Thyroid gland (tissue), 4 donors: ENCODE results near the gene FHOD3. TPM values are rescaled to one million over a fixed set of nuclear protein-coding genes. Genes with fewer than 3 reads are reported as not detected.

ENCODE experiments used
- DNase-seq, 2 donors: peaks; one replicate each; pipeline ENCODE4 v3.0.0-alpha.2; 2019
- H3K27ac ChIP-seq, 3 donors: fragments of 200-600 bp; sonication (generic); 1 replicate in 2 of 3; 2 replicates in 1 of 3; pipeline ENCODE4 v1.5.1; 2016 to 2019; ENCODE audit warnings: mild to moderate bottlenecking in 1 of 3, moderate library complexity in 1 of 3
- H3K27me3 ChIP-seq: fragments of 200-600 bp; sonication (generic); one replicate; pipeline ENCODE4 v1.5.1; 2019
- H3K36me3 ChIP-seq, 2 donors: fragments of 200-600 bp; sonication (generic); one replicate each; pipeline ENCODE4 v1.5.1; 2016 to 2019
- H3K4me1 ChIP-seq, 2 donors: fragments of 200-600 bp; sonication (generic); one replicate each; pipeline ENCODE4 v1.5.1; 2017 to 2019
- H3K4me3 ChIP-seq, 3 donors: fragments of 200-600 bp; sonication (generic); replicated peaks in 1 of 3; 1 replicate in 2 of 3; 2 replicates in 1 of 3; pipeline ENCODE4 v1.5.1; 2016; ENCODE audit warnings: mild to moderate bottlenecking in 1 of 3
- H3K9me3 ChIP-seq: fragments of 200-600 bp; sonication (generic); one replicate; pipeline ENCODE4 v1.5.1; 2017
- CTCF ChIP-seq, 6 experiments: fragments of 200-600 bp in 3 of 6; fragments of 450-650 bp in 3 of 6; sonication (generic) in 3 of 6; IDR thresholded peaks; one replicate each; pipeline ENCODE4 v1.5.1; 2016 to 2019; ENCODE audit warnings: antibody characterized with exemption in 6 of 6, mild to moderate bottlenecking in 2 of 6, inconsistent platforms in 1 of 6, moderate library complexity in 1 of 6
- POLR2A ChIP-seq, 2 donors: fragments of 450-650 bp; IDR thresholded peaks; one replicate each; pipeline ENCODE4 v1.6.1; 2017; ENCODE audit warnings: antibody characterized with exemption in 2 of 2, mild to moderate bottlenecking in 2 of 2, moderate library complexity in 1 of 2
- WGBS, 2 donors: methylation state at CpG; one replicate each; pipeline ENCODE4 v1.1.5; 2017; 5-methylcytosine and 5-hydroxymethylcytosine counted together
- intact Hi-C: fragments of 100-400 bp; cut with DNase I; formaldehyde crosslinking; loops from one replicate; pipeline ENCODE4 v1.15.1; 2023
- total RNA-seq, 4 donors: library from RNA; depleted of rRNA; stranded (reverse); fragments of >200 nt; gene quantifications; one replicate each; pipeline ENCODE4 v1.2.3, GENCODE V29; 2016

FHOD3 gene
- total RNA-seq, 4 donors from 2014 or later: 1.6 to 6.9 (median 4.8) TPM

DNA sequence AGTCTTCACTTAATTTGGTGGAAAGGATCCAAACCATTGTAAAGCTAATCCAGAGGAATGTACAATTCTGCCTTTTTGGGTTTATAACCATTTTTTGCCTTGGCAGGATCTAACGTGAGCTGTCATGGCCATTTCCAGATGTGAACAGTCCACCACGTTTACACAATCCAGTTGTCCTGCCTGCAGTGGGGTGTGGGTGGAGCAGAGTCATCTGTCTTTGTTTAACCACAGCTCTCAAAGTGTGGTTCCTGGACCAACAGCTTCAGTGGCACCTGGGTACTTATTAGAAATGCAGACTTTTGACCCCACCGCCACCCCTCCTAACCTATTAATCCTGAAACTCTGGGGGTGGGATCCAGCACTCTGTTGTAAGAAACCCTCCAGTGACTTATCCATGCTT is 35.9 kb downstream of the FHOD3 start:
- TF ChIP-seq CTCF (IDR thresholded peaks at IDR 0.05): no peak
- no peak for TF ChIP-seq POLR2A (IDR thresholded peaks at IDR 0.05)
- Histone ChIP-seq H3K27ac (no peak overlapping the region), H3K27me3 (no peaks in the 10 kb centered on the region), H3K36me3 (no peaks in the 10 kb centered on the region), H3K4me1 (no peaks in the 10 kb centered on the region), H3K9me3 (no peaks in the 10 kb centered on the region), H3K4me3 (no peak overlapping the region)
- WGBS, 2 donors: 67 to 71% methylated on average over 3 of the region's 3 CpGs
- no peak for DNase-seq
- intact Hi-C loops: no loop called here

DNA sequence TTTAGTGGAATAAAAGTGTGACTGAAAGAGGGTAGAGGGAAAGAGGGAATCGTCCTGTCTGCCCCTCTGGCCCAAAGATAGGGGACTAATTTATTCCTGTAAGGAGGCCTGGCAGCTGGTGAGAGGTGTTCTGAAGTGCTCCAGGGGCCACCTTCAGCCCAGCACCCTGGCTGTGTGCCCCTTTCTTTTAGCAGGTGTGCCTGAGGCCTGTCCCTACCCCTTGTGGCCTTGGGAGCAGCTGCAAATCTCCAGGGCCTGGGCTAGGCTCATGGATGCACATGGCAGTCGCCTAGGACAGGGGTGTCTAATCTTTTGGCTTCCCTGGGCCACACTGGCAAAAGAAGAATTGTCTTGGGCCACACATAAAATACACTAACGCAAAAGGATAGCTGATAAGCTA is 37.3 kb downstream of the FHOD3 start:
- Histone ChIP-seq H3K36me3 (no peaks in the 10 kb centered on the region), H3K4me1 (no peaks in the 10 kb centered on the region), H3K27ac (no peak overlapping the region), H3K9me3 (no peaks in the 10 kb centered on the region), H3K4me3 (no peak overlapping the region), H3K27me3 (no peaks in the 10 kb centered on the region)
- TF ChIP-seq POLR2A (IDR thresholded peaks at IDR 0.05) (no peak), CTCF (IDR thresholded peaks at IDR 0.05) (no peak)
- WGBS, 2 donors: 84 to 94% methylated on average over 3 of the region's 3 CpGs
- DNase-seq: no peak
- intact Hi-C loops: no loop called here

GRCh38 chr18:36335476-36336279 is 38.2 kb downstream of the FHOD3 start:
- no peak for DNase-seq
- TF ChIP-seq CTCF (IDR thresholded peaks at IDR 0.05): no peak
- no peak for TF ChIP-seq POLR2A (IDR thresholded peaks at IDR 0.05)
- Histone ChIP-seq H3K27me3 (no peaks in the 10 kb centered on the region), H3K36me3 (no peaks in the 10 kb centered on the region), H3K9me3 (no peaks in the 10 kb centered on the region), H3K27ac (no peak overlapping the region), H3K4me3 (no peak overlapping the region), H3K4me1 (no peaks in the 10 kb centered on the region)
- intact Hi-C loops: no loop called here
- WGBS, 2 donors: 92% methylated on average over 16 of the region's 16 CpGs

- no peak overlapping the region for H3K4me3 ChIP-seq
- H3K4me1 ChIP-seq: no peaks in the 10 kb centered on the region
- H3K36me3 ChIP-seq: no peaks in the 10 kb centered on the region
- TF ChIP-seq CTCF (IDR thresholded peaks at IDR 0.05) (no peak), POLR2A (IDR thresholded peaks at IDR 0.05) (no peak)
- H3K27me3 ChIP-seq: no peaks in the 10 kb centered on the region
- WGBS, 2 donors: 86 to 93% methylated on average over 4 of the region's 4 CpGs
- intact Hi-C loops: no loop called here
- DNase-seq: no peak
- H3K27ac ChIP-seq: no peak overlapping the region
- H3K9me3 ChIP-seq: no peaks in the 10 kb centered on the region
Observed at GRCh38 chr18:36337679-36338402, 40.3 kb downstream of the FHOD3 start.

GRCh38 chr18:36338403-36338933 is 41.0 kb downstream of the FHOD3 start:
- WGBS, 2 donors: 83 to 86% methylated on average over 7 to 8 of the region's 8 CpGs
- no peaks in the 10 kb centered on the region for H3K9me3 ChIP-seq
- no peaks in the 10 kb centered on the region for H3K36me3 ChIP-seq
- H3K27me3 ChIP-seq: no peaks in the 10 kb centered on the region
- DNase-seq: no peak
- H3K4me3 ChIP-seq: no peak overlapping the region
- intact Hi-C loops: no loop called here
- TF ChIP-seq CTCF (IDR thresholded peaks at IDR 0.05): no peak
- TF ChIP-seq POLR2A (IDR thresholded peaks at IDR 0.05): no peak
- H3K4me1 ChIP-seq: no peaks in the 10 kb centered on the region
- no peak overlapping the region for H3K27ac ChIP-seq
